GM10266 (cell line): Measurements from ENCODE around the gene REG4.

Experiments used
- DNase-seq: peaks from one replicate; pipeline ENCODE4 v3.0.0; 2012; ENCODE audit errors: extremely low spot score
- TF ChIP-seq, protein P1 (sequence below): IDR thresholded peaks from 2 replicates; pipeline ENCODE4 v1.5.1; 2012; ENCODE audit warnings: mild to moderate bottlenecking, low read depth; ENCODE audit not compliant: control insufficient read depth, insufficient read depth; ENCODE audit errors: missing control alignments

The REG4 gene

DNA sequence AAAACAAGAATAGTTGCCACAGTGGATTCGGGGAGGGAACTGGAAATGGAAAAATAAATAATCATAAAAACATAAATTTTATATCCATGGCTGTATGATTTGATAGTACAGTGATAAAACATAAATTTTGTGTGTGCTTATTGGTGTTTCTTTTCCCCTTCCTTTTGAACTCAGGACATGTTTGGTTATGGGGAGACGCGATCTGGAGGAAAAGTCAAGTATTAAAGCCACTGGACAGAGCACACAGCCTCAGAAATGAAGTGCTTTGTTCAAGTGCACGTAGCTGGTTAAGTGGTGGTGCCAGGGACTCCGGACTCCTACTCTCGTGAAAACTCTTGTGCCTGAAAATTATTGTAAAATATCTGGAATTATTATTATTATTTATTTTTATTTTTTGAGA lies 32.9 kb downstream of the REG4 start:
- TF ChIP-seq, protein P1, sequence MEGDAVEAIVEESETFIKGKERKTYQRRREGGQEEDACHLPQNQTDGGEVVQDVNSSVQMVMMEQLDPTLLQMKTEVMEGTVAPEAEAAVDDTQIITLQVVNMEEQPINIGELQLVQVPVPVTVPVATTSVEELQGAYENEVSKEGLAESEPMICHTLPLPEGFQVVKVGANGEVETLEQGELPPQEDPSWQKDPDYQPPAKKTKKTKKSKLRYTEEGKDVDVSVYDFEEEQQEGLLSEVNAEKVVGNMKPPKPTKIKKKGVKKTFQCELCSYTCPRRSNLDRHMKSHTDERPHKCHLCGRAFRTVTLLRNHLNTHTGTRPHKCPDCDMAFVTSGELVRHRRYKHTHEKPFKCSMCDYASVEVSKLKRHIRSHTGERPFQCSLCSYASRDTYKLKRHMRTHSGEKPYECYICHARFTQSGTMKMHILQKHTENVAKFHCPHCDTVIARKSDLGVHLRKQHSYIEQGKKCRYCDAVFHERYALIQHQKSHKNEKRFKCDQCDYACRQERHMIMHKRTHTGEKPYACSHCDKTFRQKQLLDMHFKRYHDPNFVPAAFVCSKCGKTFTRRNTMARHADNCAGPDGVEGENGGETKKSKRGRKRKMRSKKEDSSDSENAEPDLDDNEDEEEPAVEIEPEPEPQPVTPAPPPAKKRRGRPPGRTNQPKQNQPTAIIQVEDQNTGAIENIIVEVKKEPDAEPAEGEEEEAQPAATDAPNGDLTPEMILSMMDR = no peak
- DNase-seq = no peak

DNA sequence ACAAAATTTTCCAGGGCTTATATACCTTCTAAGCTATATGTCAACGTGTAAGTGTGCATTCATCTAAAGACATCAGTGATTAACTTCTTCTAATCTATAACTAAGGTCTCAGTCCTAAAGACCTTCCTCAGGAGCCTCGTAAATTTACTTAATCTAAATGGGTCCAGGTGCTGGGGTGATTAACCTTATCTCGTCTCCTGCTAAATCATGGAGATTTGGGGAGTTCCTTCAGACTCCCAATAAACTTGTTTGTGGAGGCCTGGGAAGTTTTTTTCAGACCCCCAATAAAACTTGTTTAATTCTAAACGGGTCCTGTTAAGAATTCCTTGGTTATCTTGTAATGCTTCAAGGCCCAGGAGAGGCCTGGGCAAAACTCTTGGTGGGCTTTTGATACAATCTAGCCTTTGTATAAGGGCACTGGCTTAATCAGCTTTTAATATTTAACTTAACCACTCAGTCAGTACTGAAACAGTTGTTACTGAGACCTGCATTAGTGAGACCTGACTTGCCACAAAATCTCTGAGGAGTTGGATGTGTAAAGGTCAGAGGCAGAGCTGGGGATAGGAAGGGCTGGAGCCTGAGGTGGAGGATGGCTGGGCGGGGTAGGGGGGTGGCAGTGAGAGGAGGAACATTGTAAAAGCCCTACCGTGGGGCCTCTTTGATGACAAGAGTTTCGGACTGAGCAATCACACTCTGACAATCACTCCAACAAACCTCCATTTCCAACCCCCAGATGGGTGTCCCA lies 36.3 kb downstream of the REG4 start:
- no peak for DNase-seq
- TF ChIP-seq, protein P1 = no peak

DNA sequence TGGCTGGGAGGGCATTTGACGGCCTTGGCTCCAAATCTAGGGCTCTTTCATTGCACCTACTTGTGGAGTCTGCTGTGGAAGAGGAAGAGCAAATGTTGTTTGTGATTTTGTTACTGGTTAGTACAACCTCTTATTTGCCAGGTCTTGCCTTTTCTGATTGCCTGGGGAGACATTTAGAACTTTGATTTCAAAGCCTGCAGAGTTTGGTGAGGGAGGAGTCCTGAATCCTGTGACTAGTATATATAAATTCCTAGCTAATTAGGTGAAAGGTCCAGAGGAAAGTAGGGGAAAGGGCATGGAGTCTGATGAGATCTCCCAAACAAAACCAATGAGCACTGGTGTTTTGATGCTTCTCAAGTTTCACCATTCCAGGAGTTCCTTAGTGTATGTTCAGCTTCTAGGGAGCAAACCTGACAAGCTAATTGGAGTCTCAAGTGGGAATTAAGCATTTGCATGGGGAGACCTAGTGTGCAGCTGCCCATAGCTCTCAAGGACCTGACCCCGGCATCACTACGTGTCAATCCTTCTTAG lies 37.5 kb downstream of the REG4 start:
- TF ChIP-seq, protein P1 = no peak
- DNase-seq = no peak

DNA sequence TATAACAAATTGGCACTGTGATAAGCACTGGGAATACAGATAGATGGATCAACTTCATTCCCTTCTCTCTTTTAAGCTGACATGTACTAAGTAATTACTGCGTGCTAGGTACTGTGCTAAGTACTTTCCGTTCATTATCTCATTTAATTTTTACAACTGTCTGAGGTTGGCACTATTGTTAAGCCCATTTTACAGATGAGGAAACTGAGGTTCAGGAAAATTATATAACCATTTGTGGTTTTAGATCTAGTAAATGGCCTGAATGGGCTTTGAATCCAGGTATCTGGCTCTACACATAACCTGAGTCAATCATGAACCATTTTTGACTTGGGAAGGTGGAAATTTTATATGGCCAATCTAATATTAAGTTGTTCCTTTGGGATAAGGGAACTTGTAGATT lies 39.0 kb downstream of the REG4 start:
- no peak for DNase-seq
- TF ChIP-seq, protein P1 = no peak

DNA sequence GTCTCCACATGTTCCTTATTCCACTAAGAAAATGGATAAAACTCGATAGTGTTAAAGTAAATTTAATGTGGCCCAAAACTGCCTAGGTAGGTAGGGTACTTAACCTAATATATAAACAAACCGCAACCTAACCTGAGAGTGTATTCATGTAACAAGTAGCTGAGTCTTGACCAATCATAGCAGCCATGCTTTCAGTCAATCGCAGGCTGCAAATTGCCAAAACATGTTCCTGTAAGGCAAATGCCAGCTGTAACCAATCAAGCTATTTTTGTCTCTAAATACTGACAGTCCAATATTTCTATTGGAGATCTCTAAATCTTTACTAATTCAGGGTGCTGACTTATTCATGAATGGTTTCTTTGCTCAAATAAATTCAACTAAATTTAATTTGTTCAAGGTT lies 39.5 kb downstream of the REG4 start:
- no peak for DNase-seq
- TF ChIP-seq, protein P1 = no peak

DNA sequence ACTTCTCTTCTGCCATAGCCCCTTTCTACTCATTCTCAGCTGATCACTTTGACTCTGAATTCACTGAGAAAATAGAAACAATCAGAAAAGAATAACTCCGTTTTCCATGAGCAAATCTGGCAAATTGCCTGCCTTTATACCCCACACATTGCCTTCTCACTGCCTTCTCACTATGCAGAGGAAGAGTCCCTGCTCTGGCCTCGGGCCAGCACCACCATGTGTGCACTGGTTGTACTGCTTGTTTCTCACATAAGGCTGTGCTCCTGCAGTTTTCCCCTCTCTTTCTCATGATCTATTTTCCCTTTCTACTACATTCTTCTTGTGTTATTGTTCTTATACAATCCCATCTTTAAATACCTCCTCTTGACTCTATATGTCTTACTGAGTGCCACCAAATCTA lies 40.2 kb downstream of the REG4 start:
- no peak for DNase-seq
- TF ChIP-seq, protein P1 = no peak

DNA sequence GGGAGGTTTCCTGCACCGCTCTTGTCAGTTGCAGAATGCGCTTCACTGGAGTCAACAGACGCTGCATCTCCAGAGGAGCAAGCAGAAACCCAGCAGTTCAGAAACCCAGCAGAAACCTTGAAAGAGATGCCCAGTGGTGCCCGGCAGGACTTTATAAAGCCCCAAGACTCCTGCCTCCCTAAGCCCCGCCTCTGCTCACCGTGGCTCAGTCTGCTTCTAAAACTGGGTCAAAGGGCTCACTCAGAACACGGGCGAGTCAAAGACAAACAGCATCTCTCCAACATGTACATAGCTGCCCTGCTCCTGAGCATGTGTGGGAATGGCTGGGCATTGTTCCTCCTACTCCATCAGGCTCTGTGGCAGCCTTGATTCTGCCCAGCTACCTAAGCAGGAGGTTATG lies 42.5 kb downstream of the REG4 start, which contains the start of gene HMGCS2:
Gene HMGCS2, minus strand, starts transcription at position 128 of the 400 bp plus-strand sequence. Its CDS starts 61 bp downstream, at position 67.
- DNase-seq = no peak
- TF ChIP-seq, protein P1 = no peak
